OCI-LY7 (cell line): ENCODE data around the gene TAS2R38.
"Not testable (repeated sequence)": the region's sequence is repeated elsewhere in the genome, so short reads cannot be mapped to it uniquely, and the experiment has no call there.

Source experiments
- CTCF ChIP-seq: fragments of 200-600 bp; sonication (generic); conservative IDR thresholded peaks from 2 replicates; pipeline ENCODE4 v1.5.1; 2014; ENCODE audit warnings: mild to moderate bottlenecking, antibody characterized with exemption, low read length, moderate library complexity, mixed read lengths
- EZH2phosphoT487 ChIP-seq: fragments of 200-600 bp; sonication (generic); IDR thresholded peaks from 2 replicates; pipeline ENCODE4 v1.6.1; 2018; ENCODE audit warnings: low read depth, borderline replicate concordance, mild to moderate bottlenecking, mixed run types, antibody characterized with exemption, low read length, moderate library complexity, mixed read lengths

GRCh38 chr7:141987803-141988202 is 14.2 kb upstream of the TAS2R38 start:
- TF ChIP-seq CTCF, EZH2phosphoT487: not testable (repeated sequence)
